Ovary (tissue), 3 donors: ENCODE data around the gene FBXL17.

ENCODE experiments used
- CTCF ChIP-seq, 3 donors: fragments of 450-650 bp in 2 of 3; fragments of 200-600 bp in 1 of 3; IDR thresholded peaks; one replicate each; pipeline versions ENCODE4 v1.5.1 to v1.8.0; 2016 to 2022; ENCODE audit warnings: antibody characterized with exemption in 3 of 3, mild to moderate bottlenecking in 1 of 3
- EP300 ChIP-seq: sonication (generic); formaldehyde crosslinking; IDR thresholded peaks from one replicate; pipeline ENCODE4 v1.6.1; 2017; ENCODE audit warnings: antibody characterized with exemption
- POLR2A ChIP-seq: fragments of 450-650 bp; IDR thresholded peaks from one replicate; pipeline ENCODE4 v1.6.1; 2017; ENCODE audit warnings: antibody characterized with exemption, mild to moderate bottlenecking, moderate library complexity
- donor health status: DM: no; HTN: no; CAD: no.

GRCh38 chr5:108206707-108207106 is 175.2 kb downstream of the FBXL17 start:
- TF ChIP-seq CTCF (IDR thresholded peaks at IDR 0.05) (no peak), POLR2A (no peak), EP300 (no peak)
